NCI-H2107 treated with DMSO at 0.1 percent for 48 hours (cell line): ENCODE measurements around the gene C11orf71.

Experiments
- DNase-seq: peaks from one replicate; lab custom pipeline; 2025; ENCODE audit not compliant: unreplicated experiment; lab: John Stamatoyannopoulos, UW

Gene C11orf71

DNA sequence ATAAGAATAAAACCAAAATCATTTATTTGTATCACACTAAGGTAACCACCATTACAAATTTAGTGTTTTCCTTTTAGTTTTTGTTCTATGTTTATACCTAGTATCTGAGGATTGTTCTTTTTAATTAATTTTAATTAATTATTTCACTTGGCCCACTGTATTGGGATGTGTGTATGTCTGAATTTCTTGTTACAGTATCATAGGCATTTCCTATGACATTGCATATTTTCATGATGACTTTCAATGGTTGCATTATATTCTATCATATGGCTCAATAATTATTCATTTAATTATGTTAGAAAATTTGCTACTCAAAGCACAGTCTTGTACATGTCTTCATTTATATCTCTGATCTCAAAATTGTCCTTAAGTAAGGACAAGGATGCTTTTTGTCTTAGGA is 41.0 kb downstream of the C11orf71 start:
- no peak for DNase-seq

- DNase-seq = no peak
Observed at GRCh38 chr11:114358716-114359115, 41.6 kb downstream of the C11orf71 start.

- no peak for DNase-seq
Observed at GRCh38 chr11:114354076-114354475, 46.2 kb downstream of the C11orf71 start.

DNA sequence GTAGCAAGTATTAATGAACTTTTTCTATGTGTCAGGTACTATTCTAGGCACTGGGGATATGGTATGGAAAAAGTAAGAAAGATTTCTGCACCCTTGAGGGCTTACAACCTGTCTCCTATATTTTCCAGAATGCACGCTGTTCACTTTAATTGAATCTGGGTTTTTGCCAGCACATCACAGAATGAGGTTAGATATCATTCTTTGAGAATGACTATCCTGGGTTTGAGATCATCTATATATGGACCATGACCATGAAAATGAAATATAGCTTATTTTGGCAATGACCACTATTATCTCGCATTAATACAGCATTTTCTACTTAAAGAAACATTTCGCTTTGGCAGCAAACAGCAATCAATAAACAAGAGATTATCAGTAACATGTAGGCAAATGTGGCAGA is 46.9 kb downstream of the C11orf71 start:
- DNase-seq = no peak

DNA sequence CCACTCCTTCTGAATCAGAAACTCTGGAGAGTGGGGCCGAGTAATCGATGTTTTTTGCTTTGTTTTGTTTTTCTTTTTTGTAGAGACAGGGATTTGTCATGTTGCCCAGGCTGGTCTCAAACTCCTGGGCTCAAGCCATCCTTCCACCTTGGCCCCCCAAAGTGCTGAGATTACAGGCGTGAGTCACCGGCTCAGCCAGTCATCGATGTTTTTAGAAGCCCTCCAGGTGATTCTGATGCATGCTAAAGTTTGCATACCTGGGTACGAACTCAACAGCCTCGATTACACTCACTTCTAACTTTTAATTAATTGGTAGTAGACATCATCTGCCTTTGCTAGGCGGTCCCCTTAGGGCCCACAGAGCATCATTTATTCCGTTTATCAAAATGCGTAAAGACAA is 50.3 kb downstream of the C11orf71 start:
- DNase-seq = no peak
